CD4-positive, alpha-beta T cell treated with Interleukin-1 beta for 1 hour (primary cell): ENCODE measurements around the gene TERF2IP.
A peak's percentile ranks its signal among the peaks of the same experiment; 100 is the strongest.

ENCODE experiments used
- DNase-seq, 2 donors: peaks; one replicate each; pipeline ENCODE4 v3.0.0-alpha.2; 2020 to 2022

Gene TERF2IP

DNA sequence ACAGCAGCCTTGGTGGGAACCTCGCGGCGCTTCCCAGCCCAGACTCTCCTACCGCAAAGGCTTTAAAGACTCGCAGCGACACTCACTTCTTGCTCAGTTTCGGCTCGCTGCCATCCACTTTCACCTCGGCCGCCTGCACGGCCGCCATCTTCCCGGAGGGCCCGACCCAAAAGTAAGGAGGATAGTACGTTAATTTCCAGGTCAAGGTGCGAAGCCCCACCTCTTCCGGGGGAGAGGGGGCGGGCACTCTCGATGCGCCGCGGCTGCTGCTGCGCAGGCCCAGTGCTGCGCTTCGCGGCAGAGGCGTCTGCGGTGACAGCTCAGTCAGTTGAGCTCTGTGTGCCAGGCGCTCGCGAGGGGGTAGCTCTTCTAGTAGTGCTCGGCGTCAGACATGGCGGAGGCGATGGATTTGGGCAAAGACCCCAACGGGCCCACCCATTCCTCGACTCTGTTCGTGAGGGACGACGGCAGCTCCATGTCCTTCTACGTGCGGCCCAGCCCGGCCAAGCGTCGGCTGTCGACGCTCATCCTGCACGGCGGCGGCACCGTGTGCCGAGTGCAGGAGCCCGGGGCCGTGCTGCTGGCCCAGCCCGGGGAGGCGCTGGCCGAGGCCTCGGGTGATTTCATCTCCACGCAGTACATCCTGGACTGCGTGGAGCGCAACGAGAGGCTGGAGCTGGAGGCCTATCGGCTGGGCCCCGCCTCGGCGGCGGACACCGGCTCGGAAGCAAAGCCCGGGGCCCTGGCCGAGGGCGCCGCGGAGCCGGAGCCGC lies at the start of gene TERF2IP, which contains the start of gene KARS1:
TERF2IP (plus strand) TSS at position 282 of the 773 bp plus-strand sequence; CDS start at position 392, 110 bp downstream.
KARS1 (minus strand) TSS at position 174 of the 773 bp plus-strand sequence; CDS start at position 148, 26 bp downstream.
- DNase-seq = peak; percentile 95 to 96

DNA sequence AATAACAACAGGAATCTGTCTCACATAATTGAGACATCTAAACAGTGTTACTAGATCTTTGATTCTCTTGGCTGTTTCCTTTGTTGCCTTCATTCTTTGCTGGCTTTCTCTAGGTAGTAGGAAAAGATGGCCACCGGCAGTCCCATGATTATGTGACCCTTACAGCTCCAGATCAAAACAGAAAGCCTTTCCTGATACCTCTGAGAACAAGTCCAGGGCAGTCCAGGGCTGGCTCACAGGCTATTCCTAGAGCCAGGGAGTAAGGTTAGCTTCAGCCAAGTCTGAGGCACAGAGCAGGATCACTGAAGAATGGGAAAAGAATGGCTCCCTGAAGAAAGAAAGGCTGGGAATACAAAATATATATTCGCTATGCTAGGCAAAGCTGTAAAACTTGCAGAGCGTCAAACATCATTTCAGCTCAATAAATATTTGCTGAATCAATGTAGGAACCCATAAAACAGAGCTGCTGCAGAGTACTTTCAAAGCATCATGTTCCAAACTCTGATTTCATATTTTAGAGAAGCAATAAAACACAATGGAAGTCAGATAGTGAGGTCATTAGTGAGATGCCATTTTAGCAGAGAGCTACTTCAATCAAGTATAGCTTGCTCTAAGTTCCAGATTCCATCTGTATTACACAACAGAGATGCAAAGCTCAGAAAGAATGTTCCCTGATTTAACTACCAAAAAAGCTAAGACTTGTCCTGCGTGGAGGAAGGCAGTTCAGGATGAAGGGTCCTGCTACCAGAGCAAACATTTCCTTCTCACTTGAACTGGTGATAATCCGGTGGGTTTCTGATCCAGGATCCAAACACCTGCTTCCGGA lies 47.9 kb upstream of the TERF2IP start:
- no peak for DNase-seq

GRCh38 chr16:75603241-75603640 lies 44.3 kb upstream of the TERF2IP start:
- DNase-seq = no peak

- no peak for DNase-seq
These were observed 41.1 kb upstream of the TERF2IP start for GRCh38 chr16:75606507-75606906.

DNA sequence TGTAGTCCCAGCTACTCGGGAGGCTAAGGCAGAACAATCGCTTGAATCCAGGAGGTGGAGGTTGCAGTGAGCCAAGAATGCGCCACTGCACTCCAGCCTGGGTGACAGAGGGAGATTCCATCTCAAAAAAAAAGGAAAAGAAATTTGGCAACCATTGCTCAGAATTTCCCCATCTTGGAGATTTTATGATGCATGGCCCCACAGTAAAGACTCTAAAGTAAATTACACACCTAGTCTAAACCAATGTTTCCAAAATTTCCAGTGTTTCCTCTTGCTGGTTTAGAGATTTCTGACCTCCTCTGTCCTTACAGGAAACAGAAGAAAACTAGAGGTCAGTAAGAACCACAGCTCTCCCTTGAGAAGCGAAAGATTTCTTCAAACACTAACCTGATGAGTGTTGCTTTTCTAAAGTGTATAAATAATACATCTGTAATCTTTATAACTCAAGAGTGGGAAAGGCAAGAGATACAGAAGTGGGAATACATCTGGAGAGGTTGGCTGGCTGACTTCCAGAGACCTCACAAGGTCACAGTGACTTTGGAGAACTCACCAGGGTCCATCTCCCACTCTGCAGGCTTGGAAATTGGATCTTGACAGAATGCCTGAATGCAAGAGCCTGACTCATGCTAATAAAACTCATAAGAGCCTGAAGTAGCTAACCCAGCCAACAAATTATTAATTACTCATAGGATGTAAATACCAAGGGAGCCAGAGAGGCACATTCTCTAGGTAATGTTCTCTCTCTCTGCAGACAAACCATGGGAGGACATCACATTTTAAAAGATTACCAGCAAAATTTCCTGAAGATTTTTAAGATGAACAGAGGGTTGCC lies 33.3 kb upstream of the TERF2IP start:
- DNase-seq = no peak

- DNase-seq = no peak
These were observed 32.0 kb upstream of the TERF2IP start for GRCh38 chr16:75615619-75616018.

DNA sequence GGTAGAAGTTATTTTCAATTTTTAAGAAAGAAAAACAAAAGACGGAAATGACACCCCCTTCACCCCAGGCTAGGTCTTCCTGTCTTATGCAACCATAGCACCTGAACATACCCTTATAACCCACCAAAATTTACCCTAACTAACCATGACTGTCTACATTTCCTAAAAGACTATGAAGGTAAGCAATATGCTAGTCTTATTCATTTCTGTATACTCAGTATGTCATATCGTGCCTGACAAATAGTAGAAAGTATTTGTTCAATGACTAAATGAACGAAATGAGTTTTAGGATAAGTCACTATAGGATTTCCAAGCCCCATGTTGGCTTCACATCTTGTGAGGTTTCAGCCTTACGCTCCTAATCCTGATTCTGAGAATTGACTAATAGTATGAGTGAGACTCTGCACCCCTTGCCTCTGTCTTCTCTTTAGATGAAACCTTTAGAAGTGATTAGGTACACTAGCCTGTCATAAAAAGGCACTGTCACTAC lies 31.0 kb upstream of the TERF2IP start:
- DNase-seq = peak in 1 of 2 donors; percentile 49

DNA sequence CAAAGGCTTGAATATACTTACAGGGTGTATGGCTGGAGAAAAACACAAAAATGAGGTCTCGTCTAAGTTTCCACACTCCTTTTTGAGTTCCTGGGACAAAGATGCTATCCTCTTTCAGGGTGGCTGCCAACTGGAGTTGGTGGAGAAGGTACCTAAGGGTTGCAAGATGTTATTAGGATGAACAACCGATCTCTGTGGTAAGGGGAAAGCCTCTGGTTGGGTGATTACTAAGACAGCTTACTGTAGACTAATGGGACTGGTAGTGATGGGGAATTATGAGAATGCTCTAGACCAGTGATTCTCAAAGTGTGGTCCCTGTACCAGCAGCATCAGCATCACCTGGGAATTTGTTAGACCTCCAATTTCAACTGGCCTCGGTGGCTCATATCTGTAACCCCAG lies 30.5 kb upstream of the TERF2IP start:
- DNase-seq = no peak

GRCh38 chr16:75618780-75619179 lies 28.8 kb upstream of the TERF2IP start:
- no peak for DNase-seq

- peak; percentile 73 to 81 for DNase-seq
These were observed 27.0 kb upstream of the TERF2IP start for GRCh38 chr16:75620326-75621169.

DNA sequence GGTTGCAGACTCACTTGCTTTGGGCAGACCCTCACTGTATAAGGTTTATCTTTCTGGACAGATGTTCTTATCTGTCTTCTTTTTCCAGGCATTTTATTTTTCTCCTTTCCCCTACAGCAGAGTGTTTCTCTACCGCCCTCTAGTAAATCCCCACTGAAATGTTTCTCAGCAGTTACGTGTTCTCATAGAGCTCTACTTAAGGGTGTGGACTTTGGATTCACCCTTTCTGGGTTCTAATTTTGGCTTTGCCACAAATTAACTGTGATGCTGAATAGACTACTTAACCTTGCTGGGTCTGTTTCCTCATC lies 26.4 kb upstream of the TERF2IP start:
- peak in 1 of 2 donors; percentile 54 for DNase-seq

DNA sequence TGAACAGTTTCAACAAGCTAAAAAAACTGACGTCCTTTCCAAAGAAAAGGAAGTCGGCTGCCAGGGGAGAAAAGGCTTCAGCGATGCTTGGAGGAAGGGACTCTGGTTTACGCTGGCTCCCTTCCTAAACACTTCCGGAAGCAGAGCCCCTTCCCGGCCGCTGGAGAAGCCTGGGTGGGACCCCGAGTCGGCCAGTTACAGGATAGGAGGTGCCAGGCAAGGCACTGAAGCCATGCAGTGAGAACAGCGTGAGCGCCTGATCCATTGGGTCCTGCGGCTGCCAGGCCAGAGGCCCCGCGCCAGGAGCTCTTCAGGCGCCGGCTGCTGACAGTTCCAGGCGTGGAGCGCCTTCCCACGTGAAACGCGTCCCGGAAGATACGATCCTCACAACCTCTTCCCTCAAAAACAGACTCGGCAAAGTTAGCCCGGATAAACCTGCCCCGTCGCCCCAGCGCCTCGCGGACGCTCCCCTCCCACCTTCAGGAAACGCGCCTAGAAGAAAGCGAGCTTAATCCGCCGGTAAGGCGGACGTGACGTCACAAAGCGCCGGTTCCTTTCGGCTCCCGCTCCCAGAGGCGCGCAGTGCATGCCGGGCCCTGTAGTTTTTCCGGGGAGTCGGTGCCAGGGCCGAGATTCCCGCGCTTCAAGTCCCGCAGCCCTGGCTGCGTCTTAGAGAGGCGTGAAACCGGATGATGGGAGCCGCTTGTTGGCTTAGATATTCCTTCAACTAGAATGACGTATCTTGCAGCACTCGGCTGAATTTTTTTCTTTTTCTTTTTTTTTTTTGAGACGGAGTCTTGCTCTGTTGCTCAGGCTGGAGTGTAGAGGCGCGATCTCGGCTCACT lies 24.6 kb upstream of the TERF2IP start, which contains the start of gene ADAT1:
ADAT1 (minus strand) TSS at position 521 of the 845 bp plus-strand sequence. CDS start 2,482 bp downstream, outside the sequence.
- peak; percentile 98 for DNase-seq

DNA sequence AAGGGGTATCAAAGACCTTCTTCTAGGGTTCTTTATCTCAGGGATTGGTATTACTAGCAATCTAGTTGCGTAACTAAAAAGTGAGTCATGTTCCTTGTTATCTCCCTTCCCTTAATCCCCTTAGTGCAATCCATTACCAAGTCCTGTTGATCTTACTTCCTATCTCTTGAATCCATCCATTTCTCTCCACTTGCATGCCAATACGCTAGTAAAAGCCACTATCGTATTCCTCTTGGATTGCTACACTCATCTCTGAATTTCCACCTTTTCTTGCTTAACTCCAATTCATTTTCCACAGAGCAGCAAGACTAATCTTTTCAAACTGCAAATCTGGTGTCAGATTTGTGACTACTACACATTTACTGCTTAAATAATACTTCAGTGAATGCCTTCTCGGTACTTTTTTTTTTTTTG lies 22.6 kb upstream of the TERF2IP start:
- DNase-seq = no peak

GRCh38 chr16:75626806-75627205 lies 20.8 kb upstream of the TERF2IP start:
- no peak for DNase-seq

GRCh38 chr16:75627851-75628250 lies 19.7 kb upstream of the TERF2IP start:
- DNase-seq = peak in 1 of 2 donors; percentile 38

GRCh38 chr16:75628351-75628750 lies 19.2 kb upstream of the TERF2IP start:
- DNase-seq = no peak

GRCh38 chr16:75629132-75629531 lies 18.4 kb upstream of the TERF2IP start:
- DNase-seq = no peak

DNA sequence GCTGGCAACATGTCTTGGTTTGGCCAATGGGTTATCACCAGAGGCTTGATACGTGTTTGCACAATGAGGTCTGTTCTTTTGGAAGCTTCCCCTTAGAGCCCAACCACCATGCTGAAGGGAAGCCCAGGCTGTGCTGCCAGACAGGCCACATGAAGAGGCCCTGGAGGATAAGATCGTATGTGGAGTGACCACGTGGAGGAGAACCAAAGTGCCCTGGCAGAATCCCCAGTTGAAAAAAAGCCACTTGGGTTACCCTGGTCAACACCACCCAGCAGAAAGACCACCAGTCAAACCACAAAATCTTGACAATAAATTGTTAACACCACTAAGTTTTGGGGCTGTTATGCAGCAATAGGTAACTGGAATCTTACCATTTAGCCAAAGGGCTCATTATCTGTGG lies 17.5 kb upstream of the TERF2IP start:
- DNase-seq = no peak

DNA sequence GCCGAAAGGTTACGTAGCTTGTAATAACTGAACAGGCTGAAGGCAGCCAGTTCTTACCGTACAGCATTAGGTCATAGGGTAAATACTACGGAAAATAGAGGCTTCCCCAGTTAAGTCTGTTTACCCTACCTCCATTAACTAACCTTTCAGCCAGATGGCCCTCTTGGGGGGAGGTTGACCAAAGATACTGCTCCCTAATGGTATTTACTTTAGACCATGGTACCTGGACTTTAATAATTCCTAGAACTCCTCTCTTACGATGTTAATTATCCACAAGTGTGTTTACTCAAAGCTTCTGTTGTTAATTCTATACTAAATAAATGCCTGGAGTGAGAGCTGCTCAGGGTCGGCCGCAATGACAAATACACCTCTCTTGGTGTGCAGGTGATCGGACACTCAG lies 14.7 kb upstream of the TERF2IP start:
- no peak for DNase-seq

DNA sequence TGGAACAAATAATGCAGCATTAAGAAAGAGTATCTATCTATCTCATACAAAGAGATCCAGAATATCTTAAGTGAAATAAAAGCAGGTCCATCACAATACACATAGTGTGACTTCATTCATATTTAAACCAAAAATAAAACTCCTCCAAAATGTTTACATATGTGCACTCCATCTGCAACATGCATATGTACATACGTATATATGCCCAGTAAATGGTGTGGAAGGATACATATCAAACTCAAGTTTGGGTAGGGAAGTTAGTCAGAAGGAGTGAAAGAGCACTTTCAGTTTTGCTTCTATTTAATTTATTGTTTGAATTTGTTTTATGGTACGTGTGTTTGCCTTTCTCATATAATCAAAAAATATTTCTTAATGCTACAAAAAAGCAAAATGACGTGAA lies 12.5 kb upstream of the TERF2IP start:
- no peak for DNase-seq

DNA sequence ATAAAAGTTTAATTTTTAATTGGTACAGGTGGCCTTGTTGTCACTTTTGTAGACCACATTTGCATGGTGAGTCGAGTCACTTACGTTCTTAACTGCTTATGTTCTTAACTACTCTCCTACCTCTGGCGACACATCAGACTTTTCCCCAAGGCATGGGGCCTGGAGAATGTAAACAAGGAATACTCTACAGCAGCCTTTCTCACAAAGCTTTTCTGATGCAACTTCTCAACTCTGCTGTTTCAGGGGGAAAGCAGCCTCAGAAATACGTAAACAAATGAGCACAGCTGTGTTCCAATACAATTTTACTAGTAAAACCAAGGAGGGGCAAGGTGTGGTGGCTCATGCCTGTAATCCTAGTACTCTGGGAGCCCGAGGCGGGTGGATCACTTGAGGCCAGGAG lies 7.0 kb upstream of the TERF2IP start:
- no peak for DNase-seq
